Activated T-cell treated with anti-CD3 and anti-CD28 coated beads for 24 hours (primary cell): Measurements from ENCODE around the gene SEMA3G.

ENCODE experiments used
- DNase-seq: peaks from one replicate; pipeline ENCODE4 v3.0.0-alpha.2; 2020; ENCODE audit warnings: low read depth

The SEMA3G gene

DNA sequence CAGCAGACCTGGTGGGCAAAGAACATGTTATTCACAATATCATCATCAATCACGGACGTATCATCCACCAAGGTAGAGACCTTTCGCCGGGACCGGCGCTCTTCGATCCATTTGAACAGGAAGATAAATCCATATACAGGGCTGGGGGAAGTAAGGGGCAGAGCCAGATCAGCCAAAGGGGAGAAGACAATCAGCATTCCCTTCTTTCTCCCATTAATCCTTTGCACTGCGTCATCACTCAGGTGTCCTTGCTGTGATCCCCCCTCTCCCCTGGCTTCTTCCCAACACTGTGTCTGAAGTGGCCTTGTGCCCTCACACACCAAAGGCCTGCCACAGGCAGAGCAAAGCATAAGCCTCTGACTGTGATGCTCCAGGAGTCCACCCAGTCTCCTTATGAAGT is 36.4 kb downstream of the SEMA3G start:
- no peak for DNase-seq

DNA sequence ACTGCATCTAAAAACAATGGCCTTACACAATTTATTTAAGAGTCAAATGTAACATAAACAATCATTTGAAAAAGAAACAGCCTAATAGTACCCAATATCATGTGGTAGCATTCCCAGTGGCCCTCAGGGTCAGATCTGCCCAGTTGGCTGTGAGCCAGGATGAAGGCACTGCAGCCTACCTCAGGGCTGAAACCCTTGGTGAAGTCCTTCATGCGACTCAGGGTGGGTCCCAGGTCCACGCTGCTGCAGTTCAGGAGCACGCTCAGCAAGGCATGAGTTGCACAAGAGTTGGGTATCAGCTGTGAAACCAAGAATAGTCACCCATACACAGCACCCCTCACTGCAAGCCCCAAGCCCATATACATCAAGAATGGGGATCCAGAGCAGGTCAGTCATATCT is 37.1 kb downstream of the SEMA3G start:
- no peak for DNase-seq

DNA sequence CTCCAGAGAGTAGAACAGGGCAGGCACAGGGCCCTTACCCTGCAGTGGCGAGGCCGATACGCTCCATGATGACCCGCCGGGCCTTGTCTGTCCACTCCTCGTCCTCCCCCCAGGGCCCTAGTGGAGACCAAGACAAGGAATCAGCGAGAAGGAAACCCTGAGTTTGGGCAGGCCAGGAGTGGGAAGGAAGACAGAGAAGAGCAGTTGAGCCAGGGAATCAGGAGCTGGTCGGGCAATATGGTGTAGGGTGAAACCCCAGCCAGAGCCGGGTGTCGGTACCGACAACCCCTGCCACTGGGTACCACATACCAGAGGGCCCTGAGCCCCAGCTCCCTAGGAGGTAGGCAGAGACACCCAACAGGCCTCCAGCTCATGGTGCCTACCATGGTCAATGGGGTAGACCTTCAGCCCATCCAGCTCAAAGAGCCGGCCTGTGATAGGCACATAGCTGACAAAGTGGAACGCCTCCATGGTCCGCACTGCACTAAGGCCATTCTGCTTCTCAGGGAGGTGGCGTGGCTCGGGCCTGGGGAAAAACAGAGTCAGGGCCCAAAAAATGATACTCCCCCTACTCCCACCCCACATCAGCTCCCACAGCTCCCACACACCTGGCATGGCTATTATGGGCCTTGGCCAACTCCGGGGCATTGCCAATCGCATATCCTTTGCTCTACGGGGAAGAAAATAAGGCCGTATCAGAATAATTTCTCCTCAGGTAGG is 38.0 kb downstream of the SEMA3G start:
- no peak for DNase-seq

DNA sequence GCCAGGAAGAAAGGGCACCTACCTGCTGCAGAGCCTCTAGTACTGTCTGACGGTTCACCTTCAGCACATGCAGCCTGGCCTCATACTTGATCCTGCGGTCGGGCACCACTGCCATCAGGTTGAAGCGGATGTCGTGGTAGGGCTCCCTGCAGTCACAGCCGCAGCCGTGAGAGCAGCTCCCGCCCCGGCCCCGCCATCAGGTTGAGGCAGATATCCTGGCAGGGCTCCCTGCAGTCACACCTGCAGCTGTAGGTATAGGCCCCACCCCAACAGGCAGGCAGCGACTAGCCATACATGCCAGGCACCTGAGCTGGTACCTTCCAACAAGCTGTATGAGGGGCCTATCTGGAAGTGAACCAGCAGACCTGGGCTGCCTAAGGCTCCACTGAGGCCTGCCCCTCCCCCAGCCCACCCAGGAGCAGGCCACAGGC is 38.7 kb downstream of the SEMA3G start:
- no peak for DNase-seq

DNA sequence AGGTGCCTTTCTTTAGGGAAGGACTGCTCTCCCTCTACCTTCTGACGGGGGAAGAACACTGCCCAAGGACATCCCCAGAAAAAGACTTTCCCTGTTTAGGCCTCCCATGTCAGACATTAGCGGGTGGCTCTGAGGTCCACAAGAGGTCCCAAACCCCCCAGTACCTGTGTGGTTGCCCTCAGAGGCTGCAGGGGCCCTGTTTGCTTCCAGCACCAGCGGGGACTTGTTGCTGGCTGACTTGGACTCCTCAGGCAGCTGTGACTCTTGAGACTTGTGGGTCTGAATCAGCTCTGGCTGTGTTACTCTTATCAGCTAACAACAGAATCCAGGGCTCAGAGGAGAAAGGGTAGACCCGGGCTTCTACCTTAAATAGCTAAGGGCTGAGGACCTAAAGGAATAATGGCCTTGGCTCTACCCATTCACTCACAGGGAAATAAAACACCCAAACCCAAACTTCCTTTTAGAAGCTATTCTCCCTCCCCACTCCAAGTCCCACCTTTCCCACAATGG is 39.2 kb downstream of the SEMA3G start:
- no peak for DNase-seq

DNA sequence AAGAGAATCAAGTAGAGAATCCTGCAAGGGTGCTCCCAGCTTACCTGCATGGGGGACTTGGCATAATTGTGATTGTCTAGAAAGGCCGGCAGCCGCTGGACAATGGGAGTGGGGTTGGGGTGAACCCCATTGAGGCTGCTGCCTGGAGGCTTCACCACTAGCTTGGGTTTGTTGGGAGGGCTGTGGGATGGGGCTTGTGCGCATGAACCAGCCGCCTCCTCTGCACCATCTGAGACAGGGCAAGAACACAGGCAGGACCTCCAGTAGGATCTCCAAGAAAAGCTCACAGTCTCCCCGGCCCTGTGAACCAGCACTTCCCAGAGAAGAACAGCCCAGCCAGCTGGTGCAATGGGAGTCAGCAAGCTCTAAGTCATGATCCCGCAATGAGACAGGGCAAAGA is 39.8 kb downstream of the SEMA3G start:
- DNase-seq = no peak

DNA sequence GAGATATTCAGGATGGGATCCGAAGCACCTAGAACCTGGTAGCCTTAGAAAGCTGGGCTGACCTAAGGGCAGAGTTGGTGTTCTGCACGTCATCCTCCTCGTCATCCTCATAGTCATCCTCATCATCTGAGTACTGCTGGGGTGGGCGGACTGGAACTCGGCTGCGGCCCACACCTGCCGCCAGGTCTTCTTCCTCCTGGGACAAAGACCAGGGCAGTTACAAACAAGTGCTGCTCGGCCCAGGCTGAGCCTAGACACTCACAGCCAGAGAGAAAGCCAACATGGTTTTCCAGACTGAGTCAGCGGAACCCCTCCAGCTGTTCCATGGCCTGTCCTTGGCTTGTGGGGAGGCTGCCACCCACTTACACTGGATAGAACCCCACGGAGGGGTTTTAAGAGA is 40.5 kb downstream of the SEMA3G start:
- no peak for DNase-seq

DNA sequence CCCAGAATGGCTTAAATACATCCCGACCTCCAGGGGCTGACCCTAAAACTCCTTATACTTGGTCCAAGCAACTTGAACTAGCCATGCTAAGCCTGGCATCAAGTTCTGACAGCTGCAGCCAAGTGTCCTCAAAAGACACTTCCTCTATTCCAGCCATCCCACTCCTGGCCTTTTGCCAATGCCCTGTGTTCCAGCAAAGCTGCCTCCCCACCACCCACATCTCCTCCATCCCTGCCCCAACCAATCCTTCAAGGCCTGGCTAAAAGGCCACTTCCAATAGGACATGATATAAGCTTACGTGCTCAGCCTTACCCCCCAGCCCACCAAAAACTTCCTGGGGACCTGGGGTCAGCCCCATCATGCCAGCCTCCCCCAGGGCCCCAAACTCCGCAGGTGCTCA is 40.9 kb downstream of the SEMA3G start:
- DNase-seq = no peak

DNA sequence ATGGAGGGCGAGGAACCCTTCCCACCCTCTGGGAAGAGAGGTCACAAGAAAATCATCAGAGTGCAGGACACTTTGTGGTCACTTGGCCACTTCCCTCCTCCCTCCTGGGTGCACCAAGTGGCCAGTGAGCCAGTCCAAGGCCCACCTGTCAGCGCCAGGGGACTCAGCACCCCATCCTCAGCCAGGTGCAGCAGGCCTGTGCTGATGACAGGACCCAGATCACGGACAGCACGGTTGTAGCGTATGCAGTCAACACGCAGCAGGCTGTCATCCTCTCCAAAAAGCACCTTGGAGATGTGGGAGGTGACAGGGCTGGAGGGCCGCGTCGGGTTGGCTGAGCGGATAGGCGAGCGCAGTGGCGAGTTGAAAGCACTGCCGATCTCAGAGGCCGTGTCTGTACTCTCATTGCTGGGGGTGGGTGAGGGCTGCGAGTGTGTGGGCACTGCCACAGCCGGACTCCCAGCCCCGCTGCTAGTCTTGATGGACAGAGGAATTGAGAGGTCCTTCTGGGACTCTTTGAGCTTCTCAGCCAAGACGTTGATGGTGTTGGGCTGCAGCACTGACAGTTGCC is 41.5 kb downstream of the SEMA3G start:
- no peak for DNase-seq

DNA sequence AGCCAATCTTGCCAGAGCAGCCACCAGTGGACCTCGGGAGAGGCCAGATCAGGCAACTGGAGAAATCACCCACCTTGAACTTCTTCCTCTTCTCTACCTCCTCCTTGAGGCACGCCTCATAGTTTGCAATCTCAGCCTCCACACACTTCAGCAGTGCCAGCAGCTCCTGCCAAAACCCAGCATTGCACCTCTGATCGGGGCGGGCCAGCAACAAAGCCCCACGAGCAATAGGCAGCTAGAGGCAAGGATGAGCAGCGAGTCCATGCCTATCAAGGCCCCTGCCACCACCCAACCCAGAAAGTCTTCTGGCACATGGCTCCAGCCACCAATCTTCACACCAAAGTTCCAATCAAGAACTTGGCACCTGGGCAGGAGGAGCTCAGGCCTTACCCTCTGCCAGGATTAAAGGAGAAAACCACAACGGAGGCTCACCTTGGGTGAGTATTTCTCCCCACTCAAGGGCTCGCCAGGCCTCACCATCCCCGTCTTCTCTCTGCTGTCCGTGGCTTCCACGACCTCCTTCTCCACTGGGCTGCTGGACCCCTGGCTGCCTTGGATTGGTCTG is 42.1 kb downstream of the SEMA3G start:
- DNase-seq = no peak

DNA sequence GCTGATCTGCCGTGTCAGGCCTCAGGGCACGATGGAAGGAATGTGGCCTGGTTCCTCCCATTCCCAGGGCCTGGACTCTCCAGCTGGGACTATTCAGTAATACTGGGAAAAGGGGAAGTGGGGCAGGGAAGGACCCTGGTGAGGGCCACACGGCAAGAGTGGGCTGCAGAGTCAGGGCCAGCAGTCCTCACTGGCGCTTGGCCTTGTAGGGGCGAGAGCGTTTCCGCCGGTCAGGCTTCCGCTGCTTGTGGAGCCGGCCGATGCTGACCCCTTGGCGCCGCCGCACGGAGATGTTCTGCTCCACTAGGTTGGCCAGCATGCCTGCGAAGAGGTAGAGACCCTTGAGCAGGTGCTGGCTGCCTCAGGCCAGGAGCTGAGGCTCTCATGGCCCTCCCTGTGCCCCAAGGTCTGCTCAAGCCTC is 42.8 kb downstream of the SEMA3G start:
- no peak for DNase-seq

DNA sequence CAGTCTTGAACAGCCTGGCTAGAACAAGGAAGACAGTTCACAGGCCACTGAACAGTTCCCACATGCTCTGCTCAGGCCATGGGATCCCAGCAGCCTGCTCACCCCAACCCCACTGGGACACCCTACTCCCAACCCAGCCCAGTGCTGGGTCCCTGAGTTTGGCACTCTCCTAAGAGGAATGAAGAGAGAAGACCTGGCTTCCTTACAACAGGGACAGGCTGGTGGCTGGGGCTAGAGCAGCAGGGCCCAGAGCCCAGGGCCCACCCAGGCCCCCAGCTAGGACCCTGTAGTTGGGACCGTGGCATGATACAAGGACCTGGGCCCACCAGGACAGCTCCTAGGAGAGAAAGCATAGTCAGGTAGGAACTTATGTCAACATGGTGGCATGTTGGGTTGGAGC is 43.4 kb downstream of the SEMA3G start:
- DNase-seq = no peak

DNA sequence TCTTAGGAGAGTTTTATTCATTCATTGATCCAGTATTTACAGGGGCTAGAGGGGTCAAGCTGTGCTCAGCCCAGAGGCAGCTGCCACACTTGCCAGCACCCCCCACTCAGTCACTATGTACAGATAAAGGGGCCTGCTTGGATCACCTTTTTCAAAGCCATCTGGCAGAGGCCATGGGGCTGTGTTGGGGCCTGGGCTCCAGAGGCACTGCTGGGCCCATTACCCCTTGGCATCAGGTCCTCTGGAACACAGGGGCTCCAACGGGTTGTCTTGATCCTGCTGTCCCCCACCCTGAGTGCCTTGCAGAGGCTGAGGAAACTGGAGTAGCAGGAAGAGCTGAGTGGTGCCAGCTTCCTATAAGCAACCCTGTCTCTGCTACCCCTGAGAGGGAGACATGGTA is 43.9 kb downstream of the SEMA3G start:
- DNase-seq = no peak

DNA sequence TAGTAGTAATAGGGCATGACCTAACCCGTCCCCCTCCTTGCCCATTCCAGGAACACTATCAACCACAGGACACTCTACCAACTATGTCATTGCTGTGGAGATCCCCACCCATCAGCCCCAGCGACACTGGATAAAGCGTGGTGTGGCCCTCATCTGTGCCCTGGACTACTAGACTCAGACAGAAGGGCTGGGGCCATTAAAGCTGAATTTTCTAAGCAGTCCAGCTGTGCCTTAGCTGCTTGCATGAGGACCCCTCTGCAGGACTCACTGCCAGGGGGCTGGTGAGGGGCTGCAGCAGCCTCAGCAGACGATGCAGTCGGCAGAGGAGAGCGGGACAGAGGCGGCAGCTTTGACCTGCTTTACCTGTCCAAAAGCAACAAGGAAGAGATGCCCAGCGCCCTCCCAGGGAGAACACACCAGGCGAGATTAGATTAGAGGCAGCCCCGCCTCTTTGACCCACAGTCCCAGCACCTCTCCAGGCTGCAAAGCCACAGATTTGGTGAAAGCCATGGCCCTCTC is 44.6 kb downstream of the SEMA3G start:
- no peak for DNase-seq

DNA sequence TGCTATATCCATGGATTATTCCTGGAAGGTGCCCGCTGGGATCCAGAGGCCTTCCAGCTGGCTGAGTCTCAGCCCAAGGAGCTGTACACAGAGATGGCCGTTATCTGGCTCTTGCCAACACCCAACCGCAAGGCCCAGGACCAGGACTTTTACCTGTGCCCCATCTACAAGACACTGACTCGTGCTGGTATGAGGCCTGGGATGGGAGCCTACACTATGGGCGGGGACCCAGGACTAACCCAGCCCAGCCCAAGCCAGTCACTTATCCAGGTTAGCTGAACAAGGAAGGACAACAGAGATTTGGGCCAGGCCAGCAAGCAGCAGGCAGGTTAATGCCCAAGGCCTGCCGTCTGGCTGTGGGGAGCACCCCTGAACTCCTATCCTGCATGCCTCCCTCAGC is 45.3 kb downstream of the SEMA3G start:
- DNase-seq = no peak

DNA sequence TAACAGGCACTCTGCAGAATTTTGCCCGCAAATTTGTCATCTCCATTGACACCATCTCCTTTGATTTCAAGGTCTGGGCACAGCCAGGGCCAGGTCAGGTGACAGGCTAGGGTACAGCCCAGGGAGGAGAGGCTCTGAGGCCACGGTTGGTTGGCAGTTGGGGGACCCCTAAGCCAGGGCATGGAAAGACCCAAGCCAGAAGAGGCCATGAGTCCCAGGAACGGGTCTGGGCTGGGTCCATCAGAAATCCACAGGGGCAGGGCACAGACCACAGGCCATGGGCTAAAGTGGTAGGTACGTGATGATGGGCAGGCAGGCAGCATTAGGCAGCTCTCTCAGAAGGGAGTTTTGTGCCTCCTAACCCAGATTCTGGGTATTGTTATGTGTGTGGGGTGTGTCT is 45.8 kb downstream of the SEMA3G start:
- DNase-seq = no peak

DNA sequence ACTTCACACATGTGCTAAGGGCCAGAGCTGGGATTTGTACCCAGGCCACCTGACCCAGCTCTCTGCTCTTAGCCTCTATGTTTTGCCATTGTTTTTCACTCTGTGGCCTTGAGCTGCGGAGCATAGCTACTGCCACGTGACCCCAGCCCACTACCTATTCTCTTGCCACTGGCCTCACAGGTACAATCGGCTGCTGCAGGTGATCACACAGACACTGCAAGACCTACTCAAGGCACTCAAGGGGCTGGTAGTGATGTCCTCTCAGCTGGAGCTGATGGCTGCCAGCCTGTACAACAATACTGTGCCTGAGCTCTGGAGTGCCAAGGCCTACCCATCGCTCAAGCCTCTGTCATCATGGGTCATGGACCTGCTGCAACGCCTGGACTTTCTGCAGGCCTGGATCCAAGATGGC is 46.2 kb downstream of the SEMA3G start:
- DNase-seq = no peak

DNA sequence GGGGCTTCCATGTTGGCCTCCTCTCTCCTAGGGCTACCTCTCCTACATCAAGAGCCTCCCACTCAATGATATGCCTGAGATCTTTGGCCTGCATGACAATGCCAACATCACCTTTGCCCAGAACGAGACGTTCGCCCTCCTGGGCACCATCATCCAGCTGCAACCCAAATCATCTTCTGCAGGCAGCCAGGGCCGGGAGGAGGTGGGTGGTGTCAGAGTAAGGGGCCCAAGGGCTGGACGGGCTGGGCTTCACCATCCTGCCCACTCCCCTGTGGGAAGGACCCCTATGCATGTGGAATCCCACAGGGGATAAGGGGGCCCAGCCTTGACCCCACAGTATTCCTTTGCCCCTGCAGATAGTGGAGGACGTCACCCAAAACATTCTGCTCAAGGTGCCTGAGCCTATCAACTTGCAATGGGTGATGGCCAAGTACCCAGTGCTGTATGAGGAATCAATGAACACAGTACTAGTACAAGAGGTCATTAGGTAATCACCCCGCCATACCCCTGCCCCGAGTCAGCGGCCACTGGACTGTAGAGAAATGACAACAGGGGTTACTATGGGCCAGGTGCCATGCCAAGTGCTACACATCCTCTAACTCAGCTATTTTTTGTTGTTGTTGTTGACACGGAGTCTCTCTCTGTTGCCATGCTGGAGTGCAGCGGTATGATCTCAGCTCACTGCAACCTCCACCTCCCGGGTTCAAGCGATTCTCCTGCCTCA is 47.1 kb downstream of the SEMA3G start:
- no peak for DNase-seq

DNA sequence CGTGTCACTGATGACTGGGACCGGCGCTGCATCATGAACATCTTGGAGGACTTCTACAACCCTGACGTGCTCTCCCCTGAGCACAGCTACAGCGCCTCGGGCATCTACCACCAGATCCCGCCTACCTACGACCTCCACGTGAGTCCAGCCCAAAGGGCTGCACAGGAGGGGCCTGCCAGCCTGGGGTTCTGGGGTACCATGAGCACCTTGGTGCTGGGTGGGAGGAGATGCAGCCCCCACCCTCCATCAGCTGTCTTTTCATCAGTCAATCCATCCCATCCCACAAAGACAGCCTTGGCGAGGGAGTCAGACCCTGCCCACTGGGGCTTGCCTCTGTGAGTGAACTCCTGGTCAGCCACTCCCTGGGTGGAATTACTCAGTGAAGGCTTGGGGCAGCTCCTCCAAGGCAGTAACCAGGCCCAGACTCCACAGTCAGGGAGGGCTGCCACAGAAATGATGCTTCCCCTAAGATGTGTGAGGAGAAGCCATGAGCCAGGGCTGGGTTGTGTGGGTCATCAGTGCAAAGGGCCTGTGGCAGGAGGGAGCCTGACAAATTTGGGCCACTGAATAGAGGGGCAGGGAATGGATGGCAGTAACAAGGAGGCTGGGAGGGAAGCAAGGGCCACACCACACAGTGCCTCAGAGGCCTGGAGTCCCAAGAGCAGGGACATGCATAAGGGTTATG is 47.9 kb downstream of the SEMA3G start:
- DNase-seq = no peak

DNA sequence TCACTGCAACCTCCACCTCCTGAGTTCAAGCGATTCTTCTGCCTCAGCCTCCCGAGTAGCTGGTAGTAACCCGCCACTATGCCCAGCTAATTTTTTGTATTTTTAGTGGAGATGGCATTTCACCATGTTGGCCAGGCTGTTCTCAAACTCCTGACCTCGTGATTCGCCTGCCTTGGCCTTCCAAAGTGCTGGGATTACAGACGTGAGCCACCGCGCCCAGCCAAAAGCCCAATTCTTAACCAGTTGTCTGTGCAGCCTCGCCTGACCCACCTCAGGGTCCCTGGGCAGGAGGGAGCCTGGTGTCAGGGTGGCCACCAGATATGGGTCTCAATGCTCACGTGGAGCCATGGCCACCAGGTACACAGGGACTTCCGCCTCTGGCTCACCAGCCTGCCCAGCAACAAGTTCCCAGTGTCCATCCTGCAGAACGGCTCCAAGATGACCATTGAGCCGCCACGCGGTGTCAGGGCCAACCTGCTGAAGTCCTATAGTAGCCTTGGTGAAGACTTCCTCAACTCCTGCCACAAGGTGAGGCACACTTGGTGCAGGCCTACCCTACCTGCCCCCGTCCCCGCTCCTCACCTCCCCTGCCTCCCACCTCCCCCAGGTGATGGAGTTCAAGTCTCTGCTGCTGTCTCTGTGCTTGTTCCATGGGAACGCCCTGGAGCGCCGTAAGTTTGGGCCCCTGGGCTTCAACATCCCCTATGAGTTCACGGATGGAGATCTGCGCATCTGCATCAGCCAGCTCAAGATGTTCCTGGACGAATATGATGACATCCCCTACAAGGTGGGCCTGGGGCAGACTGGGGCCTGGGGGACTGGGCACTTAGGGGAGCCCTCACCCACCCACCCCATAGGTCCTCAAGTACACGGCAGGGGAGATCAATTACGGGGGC is 48.6 kb downstream of the SEMA3G start:
- DNase-seq = no peak

DNA sequence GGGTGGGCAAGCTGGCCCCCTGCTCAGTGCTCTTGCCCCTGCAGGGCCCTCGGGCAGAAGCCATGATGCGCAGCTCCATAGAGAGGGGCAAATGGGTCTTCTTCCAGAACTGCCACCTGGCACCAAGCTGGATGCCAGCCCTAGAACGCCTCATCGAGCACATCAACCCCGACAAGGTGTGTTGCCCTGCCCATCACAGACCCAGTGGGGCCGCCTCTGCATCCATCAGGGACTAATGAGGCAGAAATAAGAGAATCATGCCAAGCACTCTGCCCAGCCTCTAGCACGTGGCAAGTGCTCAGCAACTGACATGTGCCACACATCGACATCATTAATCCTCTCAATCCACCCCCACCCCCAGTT is 49.4 kb downstream of the SEMA3G start:
- DNase-seq = no peak
